HEK293 (cell line): ENCODE results near the gene RPL13A.
A peak's percentile ranks its signal among the peaks of the same experiment; 100 is the strongest.

Source experiments
- CTCF ChIA-PET: fragments of 350-600 bp; formaldehyde crosslinking; extraction: SDS; loops from one replicate; lab custom pipeline; 2021; ENCODE audit warnings: antibody characterized with exemption; lab: Yijun Ruan, JAX
- POLR2A ChIA-PET: fragments of 300-600 bp; formaldehyde crosslinking; extraction: SDS; loops from one replicate; lab custom pipeline; 2020; ENCODE audit warnings: antibody characterized with exemption, inconsistent platforms; lab: Yijun Ruan, JAX
- H3K27ac ChIP-seq: fragments of 200-500 bp; sonication (Bioruptor generic); 2 replicates; pipeline ENCODE4 v1.5.1; 2014; ENCODE audit warnings: low read depth, low read length, control low read depth, inconsistent platforms; ENCODE audit errors: extremely low read depth
- H3K36me3 ChIP-seq, 2 experiments: fragments of 200-500 bp in 1 of 2; sonication (Bioruptor generic) in 1 of 2; 1 replicate in 1 of 2; 2 replicates in 1 of 2; pipeline ENCODE4 v1.5.1; 2014 to 2017; ENCODE audit warnings: inconsistent platforms in 2 of 2, low read length in 2 of 2; ENCODE audit not compliant: control insufficient read depth in 2 of 2, insufficient read depth in 1 of 2
- H3K4me1 ChIP-seq: fragments of 200-500 bp; sonication (Bioruptor generic); 2 replicates; pipeline ENCODE4 v1.5.1; 2014; ENCODE audit warnings: mild to moderate bottlenecking, low read length, inconsistent platforms; ENCODE audit not compliant: control insufficient read depth, insufficient read depth
- H3K4me3 ChIP-seq: 2 replicates; pipeline ENCODE4 v1.5.1; 2011; ENCODE audit warnings: low read depth, mild to moderate bottlenecking, control low read depth, low read length, moderate library complexity
- H3K9me3 ChIP-seq: fragments of 200-500 bp; sonication (Bioruptor generic); 2 replicates; pipeline ENCODE4 v1.5.1; 2014; ENCODE audit warnings: low read depth, low read length, inconsistent platforms; ENCODE audit not compliant: control insufficient read depth, insufficient read depth
- GLI4 ChIP-seq: fragments of 450-650 bp; formaldehyde crosslinking; IDR thresholded peaks from 2 replicates; pipeline ENCODE4 v1.5.1; 2016; ENCODE audit warnings: missing biosample characterization, missing genetic modification characterization
- INSM2 ChIP-seq: fragments of 450-650 bp; formaldehyde crosslinking; IDR thresholded peaks from 2 replicates; pipeline ENCODE4 v1.5.1; 2016; ENCODE audit warnings: missing biosample characterization, missing genetic modification characterization
- KLF8 ChIP-seq: fragments of 450-650 bp; formaldehyde crosslinking; IDR thresholded peaks from 2 replicates; pipeline ENCODE4 v1.5.1; 2016; ENCODE audit warnings: missing biosample characterization, missing genetic modification characterization
- OVOL3 ChIP-seq: fragments of 450-650 bp; formaldehyde crosslinking; IDR thresholded peaks from 2 replicates; pipeline ENCODE4 v1.5.1; 2016; ENCODE audit warnings: missing biosample characterization, missing genetic modification characterization
- PRDM10 ChIP-seq: fragments of 450-650 bp; formaldehyde crosslinking; IDR thresholded peaks from 2 replicates; pipeline ENCODE4 v1.5.1; 2016; ENCODE audit warnings: missing biosample characterization, missing genetic modification characterization
- REST ChIP-seq: fragments of 450-650 bp; formaldehyde crosslinking; IDR thresholded peaks from 2 replicates; pipeline ENCODE4 v1.5.1; 2016; ENCODE audit warnings: missing biosample characterization, missing genetic modification characterization
- SALL2 ChIP-seq: fragments of 450-650 bp; formaldehyde crosslinking; IDR thresholded peaks from 2 replicates; pipeline ENCODE4 v1.5.0; 2017; ENCODE audit warnings: missing biosample characterization, mild to moderate bottlenecking, missing genetic modification characterization, borderline replicate concordance
- SCRT1 ChIP-seq: fragments of 450-650 bp; formaldehyde crosslinking; IDR thresholded peaks from 2 replicates; pipeline ENCODE4 v1.5.1; 2016; ENCODE audit warnings: missing biosample characterization, missing genetic modification characterization, borderline replicate concordance
- SCRT2 ChIP-seq: fragments of 450-650 bp; formaldehyde crosslinking; IDR thresholded peaks from 2 replicates; pipeline ENCODE4 v1.5.1; 2016; ENCODE audit warnings: missing biosample characterization, missing genetic modification characterization
- ZBTB1 ChIP-seq: fragments of 450-650 bp; formaldehyde crosslinking; IDR thresholded peaks from 2 replicates; pipeline ENCODE4 v1.5.1; 2016; ENCODE audit warnings: missing biosample characterization, missing genetic modification characterization
- ZNF184 ChIP-seq: fragments of 450-650 bp; IDR thresholded peaks from 2 replicates; pipeline ENCODE4 v1.5.1; 2018; ENCODE audit warnings: missing biosample characterization, mild to moderate bottlenecking, missing genetic modification characterization
- ZNF221 ChIP-seq: fragments of 450-650 bp; formaldehyde crosslinking; IDR thresholded peaks from 2 replicates; pipeline ENCODE4 v1.5.1; 2017; ENCODE audit warnings: missing biosample characterization, missing genetic modification characterization, borderline replicate concordance
- ZNF23 ChIP-seq: fragments of 450-650 bp; formaldehyde crosslinking; IDR thresholded peaks from 2 replicates; pipeline ENCODE4 v1.5.1; 2016; ENCODE audit warnings: missing biosample characterization, missing genetic modification characterization, borderline replicate concordance
- ZNF362 ChIP-seq: fragments of 450-650 bp; formaldehyde crosslinking; IDR thresholded peaks from 2 replicates; pipeline ENCODE4 v1.5.1; 2016; ENCODE audit warnings: missing biosample characterization, missing genetic modification characterization
- ZNF404 ChIP-seq: fragments of 450-650 bp; formaldehyde crosslinking; IDR thresholded peaks from 2 replicates; pipeline ENCODE4 v1.5.1; 2017; ENCODE audit warnings: missing biosample characterization, missing genetic modification characterization
- ZNF433 ChIP-seq: fragments of 450-650 bp; formaldehyde crosslinking; IDR thresholded peaks from 2 replicates; pipeline ENCODE4 v1.5.1; 2016; ENCODE audit warnings: missing biosample characterization, missing genetic modification characterization, low read depth
- ZNF449 ChIP-seq: fragments of 450-650 bp; formaldehyde crosslinking; IDR thresholded peaks from 2 replicates; pipeline ENCODE4 v1.5.1; 2017; ENCODE audit warnings: missing biosample characterization, mild to moderate bottlenecking, missing genetic modification characterization, moderate library complexity
- ZNF473 ChIP-seq: fragments of 450-650 bp; formaldehyde crosslinking; IDR thresholded peaks from 2 replicates; pipeline ENCODE4 v1.5.1; 2017; ENCODE audit warnings: missing biosample characterization, missing genetic modification characterization
- ZNF596 ChIP-seq: fragments of 450-650 bp; IDR thresholded peaks from 2 replicates; pipeline ENCODE4 v1.5.0; 2018; ENCODE audit warnings: missing biosample characterization, mild to moderate bottlenecking, missing genetic modification characterization, moderate library complexity
- ZNF658 ChIP-seq: fragments of 450-650 bp; formaldehyde crosslinking; IDR thresholded peaks from 2 replicates; pipeline ENCODE4; 2016; ENCODE audit warnings: missing biosample characterization, missing genetic modification characterization
- ZNF776 ChIP-seq: fragments of 450-650 bp; formaldehyde crosslinking; IDR thresholded peaks from 2 replicates; pipeline ENCODE4 v1.5.0; 2017; ENCODE audit warnings: missing biosample characterization, missing genetic modification characterization, borderline replicate concordance
- ZNF792 ChIP-seq: fragments of 450-650 bp; formaldehyde crosslinking; IDR thresholded peaks from 2 replicates; pipeline ENCODE4 v1.5.1; 2016; ENCODE audit warnings: missing biosample characterization, missing genetic modification characterization
- ZXDB ChIP-seq: fragments of 450-650 bp; formaldehyde crosslinking; IDR thresholded peaks from 2 replicates; pipeline ENCODE4 v1.5.1; 2016; ENCODE audit warnings: missing biosample characterization, missing genetic modification characterization

The RPL13A gene

GRCh38 chr19:49538643-49539042 lies 51.2 kb downstream of the RPL13A start:
- ChIA-PET CTCF (interaction anchor here (1.4 to 2.8 kb wide), 2 partner anchors 8 to 65 kb away, joined by 4 to 11 read pairs; partner anchors contain the start of gene FLT3LG), POLR2A (interaction anchor here (1.0 kb wide), 1 partner anchor 10 kb away, joined by 4 read pairs; no protein-coding TSS in a partner anchor)
- Histone ChIP-seq H3K4me1 (no peaks in the 10 kb centered on the region), H3K4me3 (no peak overlapping the region), H3K27ac (no peak overlapping the region), H3K9me3 (no peaks in the 10 kb centered on the region), H3K36me3 (peaks cover 16 to 17% of the 10 kb centered on the region in 2 experiments; a peak in 2 of 3 replicates)
- no peak for TF ChIP-seq ZNF776 (tag by site-specific recombination)
- TF ChIP-seq ZNF433 (tag by site-specific recombination) = no peak
- TF ChIP-seq ZNF449 (tag by site-specific recombination) = no peak
- peak; percentile 64 for TF ChIP-seq REST
- TF ChIP-seq SCRT1 = no peak; the same call in 1 of the 2 replicates
- TF ChIP-seq ZNF596 (tag by site-specific recombination) = no peak
- TF ChIP-seq ZNF221 (tag by site-specific recombination) = no peak
- TF ChIP-seq SCRT2 = peak; percentile 74
- no peak for TF ChIP-seq ZBTB1 (tag by site-specific recombination)
- no peak for TF ChIP-seq GLI4 (tag by site-specific recombination)
- no peak for TF ChIP-seq ZXDB (tag by site-specific recombination)
- TF ChIP-seq ZNF658 = no peak
- TF ChIP-seq SALL2 = no peak
- no peak for TF ChIP-seq KLF8 (tag by site-specific recombination)

GRCh38 chr19:49539192-49539952 lies 52.0 kb downstream of the RPL13A start:
- ChIA-PET POLR2A (no interaction called here), CTCF (interaction anchor here (0.6 to 2.8 kb wide), 3 partner anchors 7 to 66 kb away, joined by 4 to 11 read pairs (median 5); partner anchors contain the start of gene FLT3LG)
- TF ChIP-seq ZNF404 (tag by site-specific recombination) = no peak
- TF ChIP-seq ZNF792 (tag by site-specific recombination) = peak; percentile 94
- TF ChIP-seq ZNF362 (tag by site-specific recombination) = peak; percentile 66; the same call in 1 of the 2 replicates
- no peak for TF ChIP-seq OVOL3 (tag by site-specific recombination)
- TF ChIP-seq INSM2 = no peak
- TF ChIP-seq ZNF23 (tag by site-specific recombination) = no peak
- no peak for TF ChIP-seq ZNF184 (tag by site-specific recombination)
- no peak for TF ChIP-seq PRDM10
- TF ChIP-seq ZNF221 (tag by site-specific recombination) = no peak
- no peak for TF ChIP-seq ZNF473

More at GRCh38 chr19:49539192-49539952, 52.0 kb downstream of the RPL13A start:
- Histone ChIP-seq H3K9me3 (no peaks in the 10 kb centered on the region), H3K4me1 (no peaks in the 10 kb centered on the region), H3K36me3 (peaks cover 16 to 17% of the 10 kb centered on the region in 2 experiments; a peak in 2 of 3 replicates), H3K4me3 (no peak overlapping the region), H3K27ac (no peak overlapping the region)
